Neural crest cell (in vitro differentiated cells): Measurements from ENCODE around the gene DAB2IP. TPM values are rescaled to one million over a fixed set of nuclear protein-coding genes. Genes with fewer than 3 reads are reported as not detected.

Source experiments
- DNase-seq: peaks from one replicate; pipeline ENCODE4 v3.0.0; 2021; ENCODE audit warnings: low read depth, mixed read lengths, low spot score
- H3K27ac Mint-ChIP-seq: one replicate; pipeline ENCODE4 v1.8.0; 2021; ENCODE audit warnings: mild to moderate bottlenecking, mixed read lengths; ENCODE audit not compliant: unreplicated experiment
- H3K27me3 Mint-ChIP-seq: 2 replicates; pipeline ENCODE4 v1.8.0; 2021; ENCODE audit warnings: low read depth, mild to moderate bottlenecking, mixed read lengths
- H3K36me3 Mint-ChIP-seq: 2 replicates; pipeline ENCODE4 v1.8.0; 2021; ENCODE audit warnings: low read depth, mild to moderate bottlenecking, mixed read lengths
- H3K4me1 Mint-ChIP-seq: 2 replicates; pipeline ENCODE4 v1.8.0; 2021; ENCODE audit warnings: mixed read lengths
- H3K4me3 Mint-ChIP-seq: one replicate; pipeline ENCODE4 v1.8.0; 2021; ENCODE audit warnings: mild to moderate bottlenecking, mixed read lengths
- H3K9me3 Mint-ChIP-seq: 2 replicates; pipeline ENCODE4 v1.8.0; 2021; ENCODE audit warnings: mixed read lengths
- total RNA-seq: library from RNA; stranded (reverse); gene quantifications from 2 replicates; pipeline ENCODE4 v1.2.1, GENCODE V29; 2021
- TF ChIP-seq, protein P1 (sequence below): fragments of 200-600 bp; sonication (generic); conservative IDR thresholded peaks from 2 replicates; pipeline ENCODE4 v1.5.0; 2021; ENCODE audit warnings: antibody characterized with exemption, mild to moderate bottlenecking

Gene DAB2IP
- total RNA-seq, 1 donor from 2014 or later: 48.3 TPM

DNA sequence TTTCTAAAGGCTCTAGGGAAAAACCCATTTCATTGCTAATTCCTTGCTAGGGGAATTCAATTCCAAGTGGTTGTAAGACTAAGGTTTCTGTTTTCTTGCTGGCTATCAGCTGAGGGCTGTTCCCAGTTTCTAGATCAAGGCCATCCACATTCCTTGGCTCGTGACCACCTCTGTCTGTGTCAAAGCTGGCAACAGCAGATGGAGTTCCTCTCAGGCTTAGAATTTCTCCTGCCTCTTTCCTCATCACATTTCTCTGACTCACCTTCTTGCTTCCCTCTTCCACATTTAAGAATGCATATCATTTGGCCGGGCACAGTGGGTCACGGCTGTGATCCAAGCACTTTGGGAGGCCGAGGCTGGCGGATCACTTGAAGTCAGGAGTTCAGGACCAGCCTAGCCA, 19.0 kb downstream of the DAB2IP start:
- H3K27ac Mint-ChIP-seq: no peak overlapping the region
- no peak overlapping the region for H3K4me3 Mint-ChIP-seq

DNA sequence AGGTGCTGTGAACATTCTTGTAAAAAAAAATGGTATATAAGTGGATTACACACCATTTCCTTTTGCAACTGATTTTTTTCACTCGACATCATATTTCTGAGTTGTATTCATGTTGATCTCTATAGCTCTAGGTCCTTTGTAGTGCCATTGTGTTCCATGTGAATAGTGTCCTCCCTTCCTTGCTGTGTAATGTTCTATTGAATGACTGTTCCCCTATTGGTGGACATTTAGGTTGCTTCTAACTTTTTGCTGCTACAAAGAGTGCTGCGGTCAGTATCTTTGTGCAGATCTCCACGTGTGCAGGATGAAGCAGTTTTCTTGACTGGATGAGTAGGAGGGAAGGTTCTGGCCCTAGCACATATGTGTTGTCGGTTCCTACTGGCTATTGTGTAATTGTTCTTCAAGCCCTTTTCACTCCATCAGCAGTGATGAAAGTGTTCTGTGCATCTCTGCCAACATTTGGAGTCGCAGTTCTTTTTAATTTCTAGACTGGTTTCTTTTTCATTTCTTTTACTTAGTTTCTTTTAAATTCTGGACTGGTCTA, 20.2 kb downstream of the DAB2IP start:
- peaks cover 11% of the 10 kb centered on the region for H3K36me3 Mint-ChIP-seq
- no peak for DNase-seq
- H3K27ac Mint-ChIP-seq: peak overlapping the region; percentile 29
- H3K4me1 Mint-ChIP-seq: peaks cover 23% of the 10 kb centered on the region
- H3K4me3 Mint-ChIP-seq: no peak overlapping the region
- H3K9me3 Mint-ChIP-seq: no peaks in the 10 kb centered on the region
- no peaks in the 10 kb centered on the region for H3K27me3 Mint-ChIP-seq
- TF ChIP-seq, protein P1, sequence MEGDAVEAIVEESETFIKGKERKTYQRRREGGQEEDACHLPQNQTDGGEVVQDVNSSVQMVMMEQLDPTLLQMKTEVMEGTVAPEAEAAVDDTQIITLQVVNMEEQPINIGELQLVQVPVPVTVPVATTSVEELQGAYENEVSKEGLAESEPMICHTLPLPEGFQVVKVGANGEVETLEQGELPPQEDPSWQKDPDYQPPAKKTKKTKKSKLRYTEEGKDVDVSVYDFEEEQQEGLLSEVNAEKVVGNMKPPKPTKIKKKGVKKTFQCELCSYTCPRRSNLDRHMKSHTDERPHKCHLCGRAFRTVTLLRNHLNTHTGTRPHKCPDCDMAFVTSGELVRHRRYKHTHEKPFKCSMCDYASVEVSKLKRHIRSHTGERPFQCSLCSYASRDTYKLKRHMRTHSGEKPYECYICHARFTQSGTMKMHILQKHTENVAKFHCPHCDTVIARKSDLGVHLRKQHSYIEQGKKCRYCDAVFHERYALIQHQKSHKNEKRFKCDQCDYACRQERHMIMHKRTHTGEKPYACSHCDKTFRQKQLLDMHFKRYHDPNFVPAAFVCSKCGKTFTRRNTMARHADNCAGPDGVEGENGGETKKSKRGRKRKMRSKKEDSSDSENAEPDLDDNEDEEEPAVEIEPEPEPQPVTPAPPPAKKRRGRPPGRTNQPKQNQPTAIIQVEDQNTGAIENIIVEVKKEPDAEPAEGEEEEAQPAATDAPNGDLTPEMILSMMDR: no peak

More for the DNA sequence above, 19.0 kb downstream of the DAB2IP start:
- DNase-seq: no peak
- Mint-ChIP-seq H3K4me1 (peaks cover 19% of the 10 kb centered on the region), H3K9me3 (no peaks in the 10 kb centered on the region), H3K27me3 (no peaks in the 10 kb centered on the region), H3K36me3 (peaks cover 14% of the 10 kb centered on the region)
- TF ChIP-seq, protein P1: no peak

DNA sequence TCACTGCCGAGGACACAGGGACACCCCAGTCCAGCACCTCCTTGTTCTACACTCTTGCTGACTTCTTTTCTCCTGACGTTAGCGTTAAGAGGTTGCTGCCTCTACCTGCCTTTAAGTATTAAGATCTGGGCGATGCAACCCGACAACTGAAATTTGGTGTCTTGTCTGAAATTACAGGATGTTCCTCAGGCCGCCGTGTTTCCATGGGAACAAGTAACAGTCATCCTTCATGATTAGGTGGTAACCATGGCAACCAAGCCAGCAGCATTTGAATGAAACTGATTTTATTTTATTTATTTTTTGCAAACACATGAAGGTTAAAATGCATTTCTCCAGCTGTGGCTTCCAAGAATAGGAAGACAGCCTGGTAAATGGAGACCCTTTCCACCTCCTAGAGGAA, 20.8 kb downstream of the DAB2IP start:
- Mint-ChIP-seq H3K4me3 (no peak overlapping the region), H3K27ac (no peak overlapping the region), H3K9me3 (no peaks in the 10 kb centered on the region), H3K4me1 (peaks cover 23% of the 10 kb centered on the region), H3K36me3 (peaks cover 11% of the 10 kb centered on the region), H3K27me3 (no peaks in the 10 kb centered on the region)
- DNase-seq: no peak
- TF ChIP-seq, protein P1: no peak

DNA sequence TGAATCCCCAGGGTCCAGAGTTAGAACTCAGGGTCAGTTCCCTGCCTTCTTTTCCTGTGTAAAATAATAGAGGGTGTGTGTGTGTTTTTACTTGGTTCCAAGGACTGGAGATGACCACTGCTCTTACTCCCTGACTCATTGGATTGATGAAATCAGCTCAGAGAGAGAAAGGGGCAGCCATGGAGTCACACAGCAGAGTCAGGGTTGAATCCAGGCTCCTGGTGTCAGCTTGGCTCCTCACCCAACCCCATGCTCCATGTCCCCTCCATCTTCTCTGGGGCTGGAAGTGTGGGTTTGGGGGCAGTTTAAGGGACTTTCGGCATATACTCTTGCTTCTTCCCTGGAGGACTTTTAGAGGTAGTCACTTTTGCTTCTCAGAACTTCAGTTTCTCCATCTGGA, 21.6 kb downstream of the DAB2IP start:
- Mint-ChIP-seq H3K4me1 (peaks cover 23% of the 10 kb centered on the region), H3K36me3 (peaks cover 7% of the 10 kb centered on the region), H3K9me3 (no peaks in the 10 kb centered on the region), H3K27me3 (no peaks in the 10 kb centered on the region), H3K4me3 (no peak overlapping the region), H3K27ac (no peak overlapping the region)
- no peak for DNase-seq
- TF ChIP-seq, protein P1: no peak

DNA sequence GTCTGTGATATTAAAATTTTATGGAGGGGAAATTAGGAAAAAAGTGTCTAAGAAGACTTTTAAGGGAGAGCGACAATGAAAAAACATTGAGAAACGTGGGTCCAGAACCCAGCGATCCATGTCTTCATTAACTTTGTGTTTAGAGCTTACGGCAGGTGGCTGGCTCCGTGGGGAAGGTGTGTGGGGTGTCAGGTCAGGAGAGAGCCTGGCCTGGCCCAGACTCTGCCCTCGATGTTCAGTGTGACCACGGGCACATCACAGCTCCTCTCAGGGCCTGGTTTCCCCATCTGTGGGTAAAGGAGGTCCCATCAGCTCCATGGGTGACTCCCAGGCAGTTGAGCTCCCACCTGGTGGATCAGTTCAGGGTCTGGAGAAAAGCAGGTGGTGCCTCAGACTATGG, 22.1 kb downstream of the DAB2IP start:
- Mint-ChIP-seq H3K27me3 (no peaks in the 10 kb centered on the region), H3K27ac (no peak overlapping the region), H3K36me3 (peaks cover 7% of the 10 kb centered on the region), H3K4me3 (no peak overlapping the region), H3K9me3 (no peaks in the 10 kb centered on the region), H3K4me1 (peaks cover 23% of the 10 kb centered on the region)
- DNase-seq: no peak
- TF ChIP-seq, protein P1: no peak
